Fibroblast of skin of left biceps (primary cell): ENCODE data around the gene SLC15A3.

Experiments
- DNase-seq, 2 experiments: peaks; one replicate each; pipeline ENCODE4 v3.0.0-alpha.2; 2013; ENCODE audit warnings: low read depth in 2 of 2

Gene SLC15A3

GRCh38 chr11:60930394-60930793 is 21.6 kb downstream of the SLC15A3 start:
- no peak for DNase-seq

GRCh38 chr11:60929764-60930163 is 22.2 kb downstream of the SLC15A3 start:
- no peak for DNase-seq

GRCh38 chr11:60928563-60929001 is 23.4 kb downstream of the SLC15A3 start:
- no peak for DNase-seq

GRCh38 chr11:60927600-60927999 is 24.4 kb downstream of the SLC15A3 start:
- no peak for DNase-seq

GRCh38 chr11:60927061-60927592 is 24.8 kb downstream of the SLC15A3 start:
- no peak for DNase-seq

- no peak for DNase-seq
Observed at GRCh38 chr11:60926500-60926899, 25.5 kb downstream of the SLC15A3 start.

- DNase-seq = no peak
Observed at GRCh38 chr11:60925868-60926267, 26.1 kb downstream of the SLC15A3 start.

GRCh38 chr11:60924906-60925853 is 26.8 kb downstream of the SLC15A3 start:
- no peak for DNase-seq

- peak in 1 of 2 experiments; percentile 19 for DNase-seq
Observed at GRCh38 chr11:60924110-60924905, 27.7 kb downstream of the SLC15A3 start, which contains the start of gene TMEM132A. Gene TMEM132A, plus strand, starts transcription at chr11:60924460. Its CDS starts 174 bp downstream, at chr11:60924634.

GRCh38 chr11:60923800-60924109 is 28.2 kb downstream of the SLC15A3 start:
- DNase-seq = no peak

- no peak for DNase-seq
Observed at GRCh38 chr11:60923326-60923725, 28.6 kb downstream of the SLC15A3 start.

- no peak for DNase-seq
Observed at GRCh38 chr11:60922906-60923305, 29.1 kb downstream of the SLC15A3 start.

GRCh38 chr11:60921777-60922335 is 30.1 kb downstream of the SLC15A3 start:
- DNase-seq = no peak

- no peak for DNase-seq
Observed at GRCh38 chr11:60921259-60921658, 30.7 kb downstream of the SLC15A3 start.

- no peak for DNase-seq
Observed at GRCh38 chr11:60919956-60920355, 32.0 kb downstream of the SLC15A3 start.

- no peak for DNase-seq
Observed at GRCh38 chr11:60919320-60919719, 32.7 kb downstream of the SLC15A3 start.

GRCh38 chr11:60918939-60919265 is 33.1 kb downstream of the SLC15A3 start:
- no peak for DNase-seq

- no peak for DNase-seq
Observed at GRCh38 chr11:60918251-60918938, 33.6 kb downstream of the SLC15A3 start.

GRCh38 chr11:60917267-60917666 is 34.7 kb downstream of the SLC15A3 start:
- DNase-seq = no peak

GRCh38 chr11:60916669-60917206 is 35.2 kb downstream of the SLC15A3 start:
- DNase-seq = no peak

GRCh38 chr11:60915248-60915914 is 36.6 kb downstream of the SLC15A3 start:
- no peak for DNase-seq
